SK-N-SH (cell line): ENCODE data around the gene GSG1L. TPM values are rescaled to one million over a fixed set of nuclear protein-coding genes. Genes with fewer than 3 reads are reported as not detected.
A peak's percentile ranks its signal among the peaks of the same experiment; 100 is the strongest.

ENCODE experiments used
- CTCF ChIA-PET: fragments of 300-600, 350-600 bp; formaldehyde crosslinking; extraction: SDS; loops from one replicate; lab custom pipeline; 2021; lab: Yijun Ruan, JAX
- POLR2A ChIA-PET: fragments of 350-600 bp; sonication (Branson Sonifier 250); formaldehyde crosslinking; extraction: SDS; loops from one replicate; lab custom pipeline; 2020; ENCODE audit warnings: antibody characterized with exemption, inconsistent platforms; lab: Yijun Ruan, JAX
- DNase-seq: peaks from one replicate; pipeline ENCODE4 v3.0.0; 2012
- H2AFZ ChIP-seq: fragments of 200-600 bp; sonication (generic); 2 replicates; pipeline ENCODE4 v1.8.1; 2016; ENCODE audit warnings: antibody characterized with exemption, mild to moderate bottlenecking, low read depth
- H3F3A ChIP-seq: fragments of 200-600 bp; sonication (generic); replicated peaks from 2 replicates; pipeline ENCODE3; 2016; ENCODE audit warnings: antibody characterized with exemption, mild to moderate bottlenecking; ENCODE audit not compliant: insufficient read depth
- H3K27ac ChIP-seq, 2 experiments: fragments of 200-500 bp in 1 of 2; fragments of 200-600 bp in 1 of 2; sonication (Bioruptor generic) in 1 of 2; sonication (generic), shearing (Covaris generic) in 1 of 2; 2 replicates each; pipeline versions ENCODE4 v1.5.1 to v1.6.1; 2014 to 2016; ENCODE audit warnings: low read depth in 2 of 2, inconsistent platforms in 1 of 2, low read length in 1 of 2, mild to moderate bottlenecking in 1 of 2, mixed read lengths in 1 of 2
- H3K27me3 ChIP-seq: fragments of 200-600 bp; sonication (generic), shearing (Covaris generic); 2 replicates; pipeline ENCODE4 v1.6.1; 2016; ENCODE audit warnings: mixed run types; ENCODE audit not compliant: insufficient read depth
- H3K36me3 ChIP-seq, 2 experiments: fragments of 200-500 bp in 1 of 2; fragments of 200-600 bp in 1 of 2; sonication (Bioruptor generic) in 1 of 2; sonication (generic) in 1 of 2; replicated peaks in 1 of 2; 2 replicates each; pipeline versions ENCODE3 to v1.5.1; 2014 to 2016; ENCODE audit warnings: low read length in 1 of 2, mild to moderate bottlenecking in 1 of 2; ENCODE audit not compliant: insufficient read depth in 2 of 2, control insufficient read depth in 1 of 2
- H3K4me1 ChIP-seq, 2 experiments: fragments of 200-500 bp in 1 of 2; fragments of 200-600 bp in 1 of 2; sonication (Bioruptor generic) in 1 of 2; sonication (generic), shearing (Covaris generic) in 1 of 2; 2 replicates each; pipeline versions ENCODE4 v1.5.1 to v1.6.1; 2014 to 2016; ENCODE audit warnings: low read depth in 1 of 2, low read length in 1 of 2, mixed run types in 1 of 2; ENCODE audit not compliant: insufficient read depth in 2 of 2, control insufficient read depth in 1 of 2
- H3K4me2 ChIP-seq: fragments of 200-600 bp; sonication (generic), shearing (Covaris generic); 2 replicates; pipeline ENCODE4 v1.6.1; 2017; ENCODE audit warnings: mixed run types
- H3K4me3 ChIP-seq, 2 experiments: fragments of 200-500 bp in 1 of 2; fragments of 200-600 bp in 1 of 2; sonication (Bioruptor generic) in 1 of 2; sonication (generic), shearing (Covaris generic) in 1 of 2; 2 replicates each; pipeline versions ENCODE4 v1.5.1 to v1.8.1; 2014 to 2016; ENCODE audit warnings: low read depth in 2 of 2, inconsistent platforms in 1 of 2, low read length in 1 of 2, mild to moderate bottlenecking in 1 of 2, mixed read lengths in 1 of 2, moderate library complexity in 1 of 2
- H3K79me2 ChIP-seq: fragments of 200-600 bp; sonication (generic); 2 replicates; pipeline ENCODE4 v1.8.1; 2017; ENCODE audit warnings: mild to moderate bottlenecking; ENCODE audit not compliant: insufficient read depth
- H3K9ac ChIP-seq: fragments of 200-600 bp; sonication (generic); 2 replicates; pipeline ENCODE4 v1.6.1; 2017; ENCODE audit warnings: mixed run types
- H3K9me2 ChIP-seq: fragments of 200-600 bp; sonication (generic); 2 replicates; pipeline ENCODE4 v1.6.1; 2017; ENCODE audit warnings: mixed run types
- H3K9me3 ChIP-seq: fragments of 200-600 bp; sonication (generic); 2 replicates; pipeline ENCODE4 v1.6.1; 2017; ENCODE audit warnings: mixed run types, mild to moderate bottlenecking, moderate library complexity
- H4K20me1 ChIP-seq: fragments of 200-600 bp; sonication (generic); 2 replicates; pipeline ENCODE4 v1.6.1; 2017; ENCODE audit warnings: mild to moderate bottlenecking, mixed run types; ENCODE audit not compliant: insufficient read depth
- CHD2 ChIP-seq: fragments of 150-350 bp; IDR thresholded peaks from 2 replicates; pipeline ENCODE4 v1.6.1; 2018; ENCODE audit warnings: low read length; ENCODE audit not compliant: partially characterized antibody
- EP300 ChIP-seq, 2 experiments: IDR thresholded peaks; 2 replicates each; pipeline versions ENCODE4 v1.4.0 to v1.6.1; 2012; ENCODE audit warnings: borderline replicate concordance in 1 of 2, low read depth in 1 of 2, low read length in 1 of 2
- GATA2 ChIP-seq: sonication (generic); formaldehyde crosslinking; IDR thresholded peaks from 2 replicates; pipeline ENCODE4 v1.5.0; 2020; ENCODE audit warnings: mild to moderate bottlenecking, missing genetic modification reagents
- JUND ChIP-seq: IDR thresholded peaks from 2 replicates; pipeline ENCODE4 v1.4.0; 2012
- NRF1 ChIP-seq: IDR thresholded peaks from 2 replicates; pipeline ENCODE4 v1.6.1; 2012; ENCODE audit warnings: low read depth, mild to moderate bottlenecking, low read length
- PBX3 ChIP-seq: IDR thresholded peaks from 2 replicates; pipeline ENCODE4; 2012
- RCOR1 ChIP-seq: fragments of 150-350 bp; IDR thresholded peaks from 2 replicates; pipeline ENCODE4 v1.6.1; 2017; ENCODE audit warnings: antibody characterized with exemption, low read length
- RFX5 ChIP-seq: IDR thresholded peaks from 2 replicates; pipeline ENCODE4 v1.6.1; 2012; ENCODE audit warnings: mild to moderate bottlenecking, improper control_type of control experiment, low read length
- SMC3 ChIP-seq: IDR thresholded peaks from 2 replicates; pipeline ENCODE4 v1.6.1; 2012; ENCODE audit warnings: low read depth, low read length, improper control_type of control experiment
- TAF1 ChIP-seq: IDR thresholded peaks from 2 replicates; pipeline ENCODE4 v1.6.1; 2012; ENCODE audit warnings: low read depth, mild to moderate bottlenecking, low read length, moderate library complexity, borderline replicate concordance
- TEAD4 ChIP-seq: IDR thresholded peaks from 2 replicates; pipeline ENCODE4 v1.4.0; 2012; ENCODE audit warnings: mild to moderate bottlenecking, borderline replicate concordance; ENCODE audit not compliant: insufficient read depth
- YY1 ChIP-seq: IDR thresholded peaks from 2 replicates; pipeline ENCODE4 v1.4.0; 2012; ENCODE audit warnings: low read depth, mild to moderate bottlenecking
- WGBS: methylation state at CpG from one replicate; pipeline ENCODE4 v1.1.6; 2017; ENCODE audit warnings: low lambda C conversion rate; 5-methylcytosine and 5-hydroxymethylcytosine counted together
- polyA plus RNA-seq, 3 experiments: library from polyadenylated mRNA; depleted of rRNA; stranded (reverse); fragments of >200 nt; gene quantifications; 2 replicates each; pipeline ENCODE4 v1.2.3, GENCODE V29; 2012

Gene GSG1L
- polyA plus RNA-seq, 1 of the 3 experiments (the other 2 are of a cell fraction) = not detected

GRCh38 chr16:28001642-28002041 is 61.9 kb downstream of the GSG1L start:
- no peak overlapping the region for H3K4me2 ChIP-seq
- no peaks in the 10 kb centered on the region for H3K36me3 ChIP-seq
- H3K4me1 ChIP-seq = peaks cover 0 to 20% of the 10 kb centered on the region in 2 experiments; a peak in 2 of 4 replicates
- DNase-seq = no peak
- H3F3A ChIP-seq = no peaks in the 10 kb centered on the region
- no peaks in the 10 kb centered on the region for H3K27me3 ChIP-seq
- POLR2A ChIA-PET = no interaction called here
- CTCF ChIA-PET = interaction anchor here (1.1 kb wide), 1 partner anchor 133 kb away, joined by 3 read pairs; no protein-coding TSS in a partner anchor
- H4K20me1 ChIP-seq = no peaks in the 10 kb centered on the region
- H3K27ac ChIP-seq = no peak overlapping the region
- no peak overlapping the region for H3K4me3 ChIP-seq
- no peaks in the 10 kb centered on the region for H3K9me3 ChIP-seq
- no peaks in the 10 kb centered on the region for H3K9me2 ChIP-seq
- 39% methylated on average over 4 of the region's 4 CpGs for WGBS
- no peak overlapping the region for H2AFZ ChIP-seq
- TF ChIP-seq SMC3 (no peak), RCOR1 (no peak)
- no peaks in the 10 kb centered on the region for H3K79me2 ChIP-seq
- no peak overlapping the region for H3K9ac ChIP-seq

GRCh38 chr16:28001184-28001583 is 62.3 kb downstream of the GSG1L start:
- POLR2A ChIA-PET = no interaction called here
- no peak for TF ChIP-seq JUND
- TF ChIP-seq RFX5 = no peak
- TF ChIP-seq YY1 = no peak
- TF ChIP-seq PBX3 = no peak
- TF ChIP-seq NRF1 = no peak

GRCh38 chr16:28000314-28001169 is 63.0 kb downstream of the GSG1L start:
- no peaks in the 10 kb centered on the region for H4K20me1 ChIP-seq
- POLR2A ChIA-PET = no interaction called here
- DNase-seq = peak; percentile 60
- H3K4me2 ChIP-seq = no peak overlapping the region
- no peak overlapping the region for H3K9ac ChIP-seq
- no peak overlapping the region for H3K4me3 ChIP-seq
- H3K9me2 ChIP-seq = no peaks in the 10 kb centered on the region
- H3K9me3 ChIP-seq = no peaks in the 10 kb centered on the region
- CTCF ChIA-PET = interaction anchor here (0.6 to 1.8 kb wide), 5 partner anchors 17 to 202 kb away, joined by 3 to 6 read pairs (median 3); no protein-coding TSS in a partner anchor
- peak; percentile 28 for TF ChIP-seq CHD2
- peak in 1 of 2 experiments; percentile 87; a peak in 2 of 4 replicates for TF ChIP-seq EP300 (IDR thresholded peaks at IDR 0.05; ENCODE audit: borderline replicate concordance in 1 of 2, low read depth in 1 of 2, low read length in 1 of 2)
- peak; percentile 82 for TF ChIP-seq GATA2 (CRISPR knock-in tag)
- TF ChIP-seq TEAD4 = no peak
- TF ChIP-seq TAF1 = no peak
- TF ChIP-seq RCOR1 = peak; percentile 61; the same call in 1 of the 2 replicates
- H2AFZ ChIP-seq = no peak overlapping the region
- H3K79me2 ChIP-seq = no peaks in the 10 kb centered on the region
- WGBS = 19% methylated on average over 9 of the region's 9 CpGs
- H3F3A ChIP-seq = no peaks in the 10 kb centered on the region
- no peaks in the 10 kb centered on the region for H3K27me3 ChIP-seq
- H3K4me1 ChIP-seq = peaks cover 0 to 20% of the 10 kb centered on the region in 2 experiments; a peak in 2 of 4 replicates
- peak overlapping the region in 1 of 2 experiments; percentile 60; a peak in 2 of 4 replicates for H3K27ac ChIP-seq
- no peaks in the 10 kb centered on the region for H3K36me3 ChIP-seq

More at GRCh38 chr16:28001184-28001583, 62.3 kb downstream of the GSG1L start:
- Histone ChIP-seq H3K9ac (no peak overlapping the region), H3K9me2 (no peaks in the 10 kb centered on the region), H3K9me3 (no peaks in the 10 kb centered on the region), H3K4me2 (no peak overlapping the region), H3K27me3 (no peaks in the 10 kb centered on the region), H4K20me1 (no peaks in the 10 kb centered on the region), H3K79me2 (no peaks in the 10 kb centered on the region), H3K27ac (no peak overlapping the region; a peak in 1 of 4 replicates), H3K4me3 (no peak overlapping the region), H3K36me3 (no peaks in the 10 kb centered on the region), H3F3A (no peaks in the 10 kb centered on the region), H3K4me1 (peaks cover 0 to 20% of the 10 kb centered on the region in 2 experiments; a peak in 2 of 4 replicates), H2AFZ (no peak overlapping the region)
- CTCF ChIA-PET = interaction anchor here (1.1 to 1.8 kb wide), 3 partner anchors 29 to 133 kb away, joined by 3 to 6 read pairs (median 6); no protein-coding TSS in a partner anchor
- no peak for DNase-seq
- 49% methylated on average over 9 of the region's 9 CpGs for WGBS
